A549 (cell line): Measurements from ENCODE around the gene TPM1. TPM values are rescaled to one million over a fixed set of nuclear protein-coding genes. Genes with fewer than 3 reads are reported as not detected.

Source experiments
- ATAC-seq, 2 experiments: fragments of 200-7000 bp in 1 of 2; fragments of >200 bp in 1 of 2; cut with Nextera tagmentation in 1 of 2; cut with Tn5 transposase in 1 of 2; 3 replicates each; pipeline versions ENCODE4 v1.8.0 to v1.9.1; 2018 to 2020; ENCODE audit warnings: mild to moderate bottlenecking in 1 of 2, moderate library complexity in 1 of 2
- CTCF ChIA-PET: fragments of 300-600 bp; sonication (Branson Sonifier 250); formaldehyde crosslinking; extraction: SDS; loops from one replicate; lab custom pipeline; 2021; ENCODE audit warnings: antibody characterized with exemption, inconsistent platforms; lab: Yijun Ruan, JAX
- POLR2A ChIA-PET: fragments of 350-600 bp; formaldehyde crosslinking; extraction: SDS; loops from one replicate; lab custom pipeline; 2021; ENCODE audit warnings: antibody characterized with exemption, inconsistent platforms; lab: Yijun Ruan, JAX
- DNase-seq, 2 experiments: peaks; one replicate each; pipeline versions ENCODE4 v3.0.0 to v3.0.0-alpha.2; 2011 to 2016; ENCODE audit warnings: low read depth in 1 of 2, low spot score in 1 of 2
- FAIRE-seq: peaks from 2 replicates; lab custom pipeline; 2011; peaks lifted over from hg19 to GRCh38; lab: Jason Lieb, UNC
- H3K27ac ChIP-seq, 2 experiments: fragments of >200 bp; sonication (Bioruptor Twin); formaldehyde crosslinking; 3 replicates each; pipeline ENCODE4 v1.5.1; 2016 to 2017
- H3K4me1 ChIP-seq: fragments of >200 bp; sonication (Bioruptor Twin); formaldehyde crosslinking; 3 replicates; pipeline ENCODE4 v1.6.1; 2016
- H3K4me2 ChIP-seq: fragments of >200 bp; sonication (Bioruptor Twin); formaldehyde crosslinking; 3 replicates; pipeline ENCODE4 v1.6.1; 2016
- H3K4me3 ChIP-seq: fragments of >200 bp; sonication (Bioruptor Twin); formaldehyde crosslinking; 3 replicates; pipeline ENCODE4 v1.5.1; 2016
- H3K9me3 ChIP-seq: fragments of >200 bp; sonication (Bioruptor Twin); formaldehyde crosslinking; 3 replicates; pipeline ENCODE4 v1.6.1; 2016
- CBX8 ChIP-seq: fragments of 200-600 bp; sonication (generic); IDR thresholded peaks from 2 replicates; pipeline ENCODE4 v1.6.1; 2016
- CEBPB ChIP-seq, 2 experiments: fragments of >200 bp in 1 of 2; sonication (Bioruptor Twin) in 1 of 2; formaldehyde crosslinking in 1 of 2; IDR thresholded peaks; 2 replicates each; pipeline ENCODE4 v1.6.1; 2012 to 2016
- CTCF ChIP-seq: fragments of >200 bp; sonication (Bioruptor Twin); formaldehyde crosslinking; IDR thresholded peaks from 3 replicates; pipeline ENCODE4 v1.5.1; 2016
- EHMT2 ChIP-seq: fragments of 200-600 bp; sonication (generic); IDR thresholded peaks from 2 replicates; pipeline ENCODE4 v1.6.1; 2016; ENCODE audit warnings: antibody characterized with exemption, low read depth, mild to moderate bottlenecking, moderate library complexity
- ELK1 ChIP-seq: fragments of 150-350 bp; IDR thresholded peaks from 2 replicates; pipeline ENCODE4 v1.6.1; 2014; ENCODE audit warnings: low read depth, mild to moderate bottlenecking, low read length
- EP300 ChIP-seq, 2 experiments: fragments of >200 bp; sonication (Bioruptor Twin); formaldehyde crosslinking; IDR thresholded peaks; 2 replicates in 1 of 2; 3 replicates in 1 of 2; pipeline ENCODE4 v1.6.1; 2016 to 2017
- FOSL2 ChIP-seq, 2 experiments: fragments of 450-650 bp in 1 of 2; fragments of >200 bp in 1 of 2; sonication (Bioruptor Twin) in 1 of 2; formaldehyde crosslinking; IDR thresholded peaks; 2 replicates each; pipeline versions ENCODE4 v1.5.0 to v1.6.1; 2016 to 2020; ENCODE audit warnings: mild to moderate bottlenecking in 1 of 2, moderate library complexity in 1 of 2
- HES2 ChIP-seq: fragments of >200 bp; sonication (Bioruptor Twin); formaldehyde crosslinking; IDR thresholded peaks from 2 replicates; pipeline ENCODE4 v1.6.1; 2016
- JUN ChIP-seq, 2 experiments: fragments of >200 bp; sonication (Bioruptor Twin); formaldehyde crosslinking; IDR thresholded peaks; 2 replicates in 1 of 2; 3 replicates in 1 of 2; pipeline ENCODE4 v1.6.1; 2016 to 2017
- MAFK ChIP-seq: fragments of 450-650 bp; IDR thresholded peaks from 2 replicates; pipeline ENCODE4 v1.6.1; 2014; ENCODE audit not compliant: partially characterized antibody
- MAX ChIP-seq: IDR thresholded peaks from 2 replicates; pipeline ENCODE4 v1.6.1; 2012
- NFE2L2 ChIP-seq: fragments of 150-350 bp; conservative IDR thresholded peaks from 2 replicates; pipeline ENCODE4 v1.6.1; 2014; ENCODE audit warnings: low read length
- PHF8 ChIP-seq: fragments of 200-600 bp; sonication (generic); IDR thresholded peaks from 2 replicates; pipeline ENCODE4 v1.6.1; 2016; ENCODE audit warnings: low read depth, mild to moderate bottlenecking, antibody characterized with exemption, moderate library complexity, borderline replicate concordance
- RAD21 ChIP-seq, 2 experiments: fragments of >200 bp in 1 of 2; sonication (Bioruptor Twin) in 1 of 2; formaldehyde crosslinking in 1 of 2; IDR thresholded peaks in 1 of 2; conservative IDR thresholded peaks in 1 of 2; 2 replicates in 1 of 2; 3 replicates in 1 of 2; pipeline ENCODE4 v1.6.1; 2012 to 2018; ENCODE audit warnings: inconsistent platforms in 1 of 2
- RFX5 ChIP-seq: fragments of 450-650 bp; IDR thresholded peaks from 2 replicates; pipeline ENCODE4 v1.7.1; 2014; ENCODE audit warnings: antibody characterized with exemption, mild to moderate bottlenecking, moderate library complexity
- RNF2 ChIP-seq: fragments of 200-600 bp; sonication (generic); IDR thresholded peaks from 2 replicates; pipeline ENCODE4 v1.6.1; 2016; ENCODE audit warnings: low read depth, mild to moderate bottlenecking, antibody characterized with exemption, moderate library complexity, borderline replicate concordance
- SMC3 ChIP-seq: fragments of >200 bp; sonication (Bioruptor Twin); formaldehyde crosslinking; IDR thresholded peaks from 3 replicates; pipeline ENCODE4 v1.6.1; 2018; ENCODE audit warnings: inconsistent platforms
- SREBF2 ChIP-seq: fragments of 450-650 bp; IDR thresholded peaks from 2 replicates; pipeline ENCODE4 v1.6.1; 2014; ENCODE audit warnings: mild to moderate bottlenecking, moderate library complexity
- TFCP2L1 ChIP-seq: fragments of 250-450 bp; sonication (Bioruptor Pico); IDR thresholded peaks from 2 replicates; pipeline ENCODE4 v1.5.0; 2021; ENCODE audit warnings: mild to moderate bottlenecking
- ZC3H11A ChIP-seq: fragments of 450-650 bp; IDR thresholded peaks from 2 replicates; pipeline ENCODE4 v1.6.1; 2014; ENCODE audit warnings: antibody characterized with exemption, mild to moderate bottlenecking
- ZNF302 ChIP-seq: fragments of 250-450 bp; sonication (Bioruptor Pico); IDR thresholded peaks from 2 replicates; pipeline ENCODE4 v1.9.0; 2021; ENCODE audit warnings: inconsistent platforms, mild to moderate bottlenecking, moderate library complexity
- WGBS: methylation state at CpG from one replicate; pipeline ENCODE4 v1.1.6; 2017; ENCODE audit errors: missing lambda C conversion rate; 5-methylcytosine and 5-hydroxymethylcytosine counted together
- polyA plus RNA-seq, 4 experiments: library from polyadenylated mRNA; depleted of rRNA in 3 of 4; stranded (reverse); fragments of >200 nt; fragmentation: RNase III in 1 of 4; extraction: RNeasy Plus Mini Kit Qiagen cat#74134 plus additional on column Dnase treatment in 1 of 4; gene quantifications; 2 replicates in 3 of 4; 3 replicates in 1 of 4; pipeline ENCODE4 v1.2.3, GENCODE V29; 2011 to 2017

Gene TPM1
- polyA plus RNA-seq, 2 of the 4 experiments (the other 2 are of a cell fraction), result 894 to 954 TPM

- peak overlapping the region; percentile 91 to 93 for H3K27ac ChIP-seq
- H3K9me3 ChIP-seq, result no peaks in the 10 kb centered on the region
- H3K4me1 ChIP-seq, result peaks cover 82% of the 10 kb centered on the region
- FAIRE-seq (no peak), ATAC-seq (no peak), DNase-seq (no peak)
- ChIA-PET CTCF (interaction anchor here (0.8 to 36.9 kb wide), 7 partner anchors 20 to 348 kb away, joined by 3 to 1136 read pairs (median 7); partner anchors contain the start of gene TPM1), POLR2A (interaction anchor here (1.4 kb wide), 1 partner anchor 43 kb away, joined by 7 read pairs; no protein-coding TSS in a partner anchor)
- no peak overlapping the region for H3K4me3 ChIP-seq
- no peak overlapping the region for H3K4me2 ChIP-seq
- TF ChIP-seq ZC3H11A (no peak), SMC3 (no peak), ELK1 (no peak), JUN (IDR thresholded peaks at IDR 0.05) (no peak), HES2 (no peak), EP300 (IDR thresholded peaks at IDR 0.05) (no peak), RFX5 (no peak), RNF2 (no peak), MAX (no peak), NFE2L2 (no peak), CBX8 (no peak), ZNF302 (no peak)
- WGBS, result 90% methylated on average over 10 of the region's 10 CpGs
These were observed 48.3 kb downstream of the TPM1 start for GRCh38 chr15:63090887-63091286.

GRCh38 chr15:63091679-63092446 lies 49.3 kb downstream of the TPM1 start:
- FAIRE-seq, result peak; percentile 7

GRCh38 chr15:63093486-63094205 lies 51.1 kb downstream of the TPM1 start:
- FAIRE-seq, result peak; percentile 99
- peak overlapping the region; percentile 56 for H3K4me2 ChIP-seq
- H3K27ac ChIP-seq, result peak overlapping the region; percentile 91 to 93
- peaks cover 78% of the 10 kb centered on the region for H3K4me1 ChIP-seq
- no peaks in the 10 kb centered on the region for H3K9me3 ChIP-seq
- ChIA-PET CTCF (interaction anchor here (0.5 to 36.9 kb wide), 57 partner anchors 10 to 702 kb away, joined by 3 to 1136 read pairs (median 4); partner anchors contain the start of genes RPS27L and TPM1), POLR2A (interaction anchor here (0.7 to 3.2 kb wide), 6 partner anchors 15 to 63 kb away, joined by 4 to 36 read pairs (median 4); partner anchors contain the start of gene RPS27L)
- TF ChIP-seq CTCF (peak; percentile 98), JUN (IDR thresholded peaks at IDR 0.05) (peak in 1 of 2 experiments; percentile 40; a peak in 2 of 5 replicates), ZC3H11A (0 out of 2 replicates have a peak, but pooled peaks have one; percentile 4), EHMT2 (no peak), MAX (peak; percentile 79), SREBF2 (no peak), RAD21 (conservative IDR thresholded peaks at IDR 0.05 in 1 of 2, IDR thresholded peaks at IDR 0.05 in 1 of 2) (peak; percentile 100), RFX5 (no peak), CEBPB (IDR thresholded peaks at IDR 0.05) (peak in 1 of 2 experiments; percentile 49; a peak in 2 of 4 replicates), SMC3 (peak; percentile 99), PHF8 (no peak), FOSL2 (IDR thresholded peaks at IDR 0.05) (no peak), FOSL2 (CRISPR knock-in tag; IDR thresholded peaks at IDR 0.05) (0 out of 2 replicates have a peak, but pooled peaks have one; percentile 6), TFCP2L1 (CRISPR knock-in tag) (peak; percentile 28; the same call in 1 of the 2 replicates)
- peak; percentile 81 to 91 for DNase-seq
- 17% methylated on average over 6 of the region's 6 CpGs for WGBS
- peak; percentile 70 to 76 for ATAC-seq
- no peak overlapping the region for H3K4me3 ChIP-seq

More at GRCh38 chr15:63091679-63092446, 49.3 kb downstream of the TPM1 start:
- WGBS, result 72% methylated on average over 4 of the region's 4 CpGs
- no peak for ATAC-seq
- Histone ChIP-seq H3K9me3 (no peaks in the 10 kb centered on the region), H3K4me2 (no peak overlapping the region), H3K27ac (peak overlapping the region; percentile 91 to 93), H3K4me1 (peaks cover 82% of the 10 kb centered on the region), H3K4me3 (no peak overlapping the region)
- no peak for DNase-seq
- ChIA-PET CTCF (interaction anchor here (0.9 to 36.9 kb wide), 4 partner anchors 31 to 349 kb away, joined by 3 to 1136 read pairs (median 50); partner anchors contain the start of gene TPM1), POLR2A (interaction anchor here (1.4 to 3.2 kb wide), 2 partner anchors 44 kb away, joined by 7 to 36 read pairs; no protein-coding TSS in a partner anchor)
- no peak for TF ChIP-seq PHF8
- peak; percentile 92 for TF ChIP-seq MAFK
